MM.1S (cell line): Measurements from ENCODE around the gene DLGAP1.

Experiments used
- DNase-seq: peaks from one replicate; pipeline ENCODE4 v3.0.0-alpha.2; 2015
- H2AFZ ChIP-seq: fragments of 300-600 bp; sonication (generic); 2 replicates; pipeline ENCODE4 v1.6.0; 2016; ENCODE audit warnings: antibody characterized with exemption, low read length
- H3F3A ChIP-seq: fragments of 300-600 bp; sonication (generic); 2 replicates; pipeline ENCODE4 v1.6.1; 2016; ENCODE audit warnings: mild to moderate bottlenecking, antibody characterized with exemption, low read length, moderate library complexity, mixed read lengths; ENCODE audit not compliant: insufficient read depth
- H3K27ac ChIP-seq: fragments of 300-600 bp; sonication (generic); 2 replicates; pipeline ENCODE4 v1.5.1; 2016; ENCODE audit warnings: mild to moderate bottlenecking, low read length
- H3K27me3 ChIP-seq: fragments of 300-600 bp; sonication (generic); replicated peaks from 2 replicates; pipeline ENCODE4 v1.6.0; 2016; ENCODE audit warnings: low read length; ENCODE audit not compliant: insufficient read depth
- H3K36me3 ChIP-seq: fragments of 300-600 bp; sonication (generic); replicated peaks from 2 replicates; pipeline ENCODE4 v1.6.1; 2016; ENCODE audit warnings: mild to moderate bottlenecking, low read length, mixed read lengths; ENCODE audit not compliant: insufficient read depth
- H3K4me1 ChIP-seq: fragments of 300-600 bp; sonication (generic); 2 replicates; pipeline ENCODE4 v1.6.1; 2016; ENCODE audit warnings: low read length, mixed read lengths
- H3K4me2 ChIP-seq: fragments of 300-600 bp; sonication (generic); 2 replicates; pipeline ENCODE4 v1.6.0; 2016; ENCODE audit warnings: low read depth, low read length
- H3K4me3 ChIP-seq: fragments of 300-600 bp; sonication (generic); 2 replicates; pipeline ENCODE4 v1.5.1; 2016; ENCODE audit warnings: low read length, mixed read lengths
- H3K79me2 ChIP-seq: fragments of 300-600 bp; sonication (generic); 2 replicates; pipeline ENCODE4 v1.6.1; 2016; ENCODE audit warnings: mixed run types, low read length, mixed read lengths
- H3K9ac ChIP-seq: fragments of 300-600 bp; sonication (generic); 2 replicates; pipeline ENCODE4 v1.6.1; 2016; ENCODE audit warnings: low read length, mixed read lengths
- H3K9me2 ChIP-seq: fragments of 300-600 bp; sonication (generic); replicated peaks from 2 replicates; pipeline ENCODE4 v1.6.1; 2016; ENCODE audit warnings: mild to moderate bottlenecking, low read length, mixed read lengths; ENCODE audit not compliant: insufficient read depth
- H3K9me3 ChIP-seq: fragments of 300-600 bp; sonication (generic); replicated peaks from 2 replicates; pipeline ENCODE4 v1.6.1; 2016; ENCODE audit warnings: mild to moderate bottlenecking, low read length, mixed read lengths; ENCODE audit not compliant: insufficient read depth
- H4K20me1 ChIP-seq: fragments of 300-600 bp; sonication (generic); 2 replicates; pipeline ENCODE4 v1.6.1; 2016; ENCODE audit warnings: mild to moderate bottlenecking, low read length, moderate library complexity, mixed read lengths; ENCODE audit not compliant: insufficient read depth
- EZH2 ChIP-seq: fragments of 300-600 bp; sonication (generic); optimal IDR thresholded peaks from 2 replicates; pipeline ENCODE3; 2017; ENCODE audit warnings: low read depth, mild to moderate bottlenecking, antibody characterized with exemption, low read length, mixed read lengths
- EZH2phosphoT487 ChIP-seq: fragments of 300-600 bp; sonication (generic); IDR thresholded peaks from 2 replicates; pipeline ENCODE4 v1.6.1; 2018; ENCODE audit warnings: antibody characterized with exemption, low read length
- TF ChIP-seq, protein P1 (sequence below): fragments of 300-600 bp; sonication (generic); IDR thresholded peaks from 2 replicates; pipeline ENCODE4 v1.5.1; 2016; ENCODE audit warnings: antibody characterized with exemption, low read length, mixed read lengths

The DLGAP1 gene

DNA sequence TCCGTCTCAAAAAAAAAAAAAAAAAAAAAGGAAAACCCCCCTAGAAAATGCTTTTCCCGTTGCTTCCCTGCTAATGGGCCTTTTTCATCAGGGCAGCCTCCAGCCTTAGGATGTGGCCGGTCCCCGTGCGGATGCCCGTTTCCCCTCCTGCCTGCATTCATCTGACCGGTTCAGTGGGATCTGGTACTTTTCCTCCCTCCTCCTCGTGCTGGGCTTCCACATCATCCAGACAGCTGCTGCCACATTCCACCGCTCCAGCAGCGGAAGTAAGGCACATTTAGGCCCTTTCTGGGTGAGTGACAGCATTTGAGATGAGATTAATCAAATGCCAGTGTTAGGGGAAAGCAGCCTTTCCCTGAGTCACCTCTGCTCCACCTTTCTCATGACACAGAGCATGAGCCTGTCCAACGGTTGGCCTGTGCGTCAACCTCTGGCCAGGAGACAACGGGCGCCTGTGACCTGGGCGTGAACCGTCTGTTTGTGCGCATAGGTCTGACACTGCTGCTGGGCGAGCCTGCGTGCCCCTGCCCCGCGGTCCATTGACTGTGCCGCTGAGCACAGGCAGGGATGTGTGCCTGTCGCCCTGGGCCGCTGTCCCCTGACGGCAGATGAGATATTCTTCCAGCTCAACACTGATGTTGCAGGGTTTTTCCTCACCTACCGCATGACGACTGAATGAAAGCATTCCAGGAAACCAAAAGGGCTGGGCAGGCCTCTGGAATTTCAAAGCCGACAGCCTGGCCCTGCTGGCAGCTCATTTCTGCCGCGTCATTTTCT lies 831.1 kb downstream of the DLGAP1 start:
- no peak overlapping the region for H3K27ac ChIP-seq
- H3K9me2 ChIP-seq = no peaks in the 10 kb centered on the region
- H4K20me1 ChIP-seq = no peaks in the 10 kb centered on the region
- no peak overlapping the region for H2AFZ ChIP-seq
- 0 out of 2 replicates have a peak, but pooled peaks cover 3% of the 10 kb centered on the region for H3K27me3 ChIP-seq
- H3K4me1 ChIP-seq = no peaks in the 10 kb centered on the region
- no peak for DNase-seq
- no peak overlapping the region for H3K9ac ChIP-seq
- no peaks in the 10 kb centered on the region for H3K79me2 ChIP-seq
- no peaks in the 10 kb centered on the region for H3F3A ChIP-seq
- TF ChIP-seq EZH2phosphoT487 = no peak
- TF ChIP-seq, protein P1, sequence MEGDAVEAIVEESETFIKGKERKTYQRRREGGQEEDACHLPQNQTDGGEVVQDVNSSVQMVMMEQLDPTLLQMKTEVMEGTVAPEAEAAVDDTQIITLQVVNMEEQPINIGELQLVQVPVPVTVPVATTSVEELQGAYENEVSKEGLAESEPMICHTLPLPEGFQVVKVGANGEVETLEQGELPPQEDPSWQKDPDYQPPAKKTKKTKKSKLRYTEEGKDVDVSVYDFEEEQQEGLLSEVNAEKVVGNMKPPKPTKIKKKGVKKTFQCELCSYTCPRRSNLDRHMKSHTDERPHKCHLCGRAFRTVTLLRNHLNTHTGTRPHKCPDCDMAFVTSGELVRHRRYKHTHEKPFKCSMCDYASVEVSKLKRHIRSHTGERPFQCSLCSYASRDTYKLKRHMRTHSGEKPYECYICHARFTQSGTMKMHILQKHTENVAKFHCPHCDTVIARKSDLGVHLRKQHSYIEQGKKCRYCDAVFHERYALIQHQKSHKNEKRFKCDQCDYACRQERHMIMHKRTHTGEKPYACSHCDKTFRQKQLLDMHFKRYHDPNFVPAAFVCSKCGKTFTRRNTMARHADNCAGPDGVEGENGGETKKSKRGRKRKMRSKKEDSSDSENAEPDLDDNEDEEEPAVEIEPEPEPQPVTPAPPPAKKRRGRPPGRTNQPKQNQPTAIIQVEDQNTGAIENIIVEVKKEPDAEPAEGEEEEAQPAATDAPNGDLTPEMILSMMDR = no peak
- no peak overlapping the region for H3K4me2 ChIP-seq
- no peaks in the 10 kb centered on the region for H3K9me3 ChIP-seq
- no peak overlapping the region for H3K4me3 ChIP-seq
- H3K36me3 ChIP-seq = no peaks in the 10 kb centered on the region

DNA sequence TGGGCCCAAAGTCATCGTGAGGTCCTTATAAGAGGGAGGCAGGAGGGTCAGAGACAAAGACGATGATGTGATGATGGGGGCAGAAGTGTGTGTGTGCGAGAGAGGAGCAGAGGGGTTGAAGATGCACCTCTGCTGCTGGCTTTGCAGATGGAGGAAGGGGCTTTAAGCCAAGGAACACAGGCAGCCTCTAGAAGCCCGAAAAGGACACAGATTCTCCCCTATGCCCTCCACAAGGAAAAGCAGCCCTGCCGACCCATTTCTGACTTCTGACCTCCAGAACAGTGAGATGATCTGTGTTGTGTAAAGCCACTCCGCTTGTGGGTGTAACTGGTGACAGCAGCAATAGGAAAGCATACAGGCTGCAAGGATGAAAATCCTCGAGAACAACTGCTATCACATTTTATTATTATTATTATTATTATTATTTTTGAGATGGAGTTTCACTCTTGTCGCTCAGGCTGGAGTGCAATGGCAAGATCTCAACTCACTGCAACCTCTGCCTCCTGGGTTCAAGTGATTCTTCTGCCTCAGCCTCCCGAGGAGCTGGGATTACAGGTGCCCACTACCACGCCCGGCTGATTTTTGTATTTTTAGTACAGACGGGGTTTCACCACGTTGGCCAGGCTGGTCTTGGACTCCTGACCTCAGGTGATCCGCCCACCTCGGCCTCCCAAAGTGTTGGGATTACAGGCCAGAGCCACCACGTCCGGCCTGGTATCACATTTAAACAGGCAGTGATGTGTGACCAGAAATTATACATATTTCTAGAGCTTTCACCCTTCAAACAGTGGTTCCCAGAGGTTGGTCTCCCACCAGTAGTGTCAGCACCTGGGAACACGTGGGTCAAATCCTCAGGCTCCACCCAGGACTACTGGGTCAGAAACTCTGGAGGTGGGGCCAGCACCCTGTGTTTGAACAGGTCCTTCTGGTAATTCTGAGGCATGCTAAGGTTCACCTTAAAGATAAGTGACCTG lies 834.7 kb downstream of the DLGAP1 start:
- H3K27me3 ChIP-seq = 0 out of 2 replicates have a peak, but pooled peaks cover 4% of the 10 kb centered on the region
- no peak overlapping the region for H3K9ac ChIP-seq
- H3K36me3 ChIP-seq = no peaks in the 10 kb centered on the region
- DNase-seq = no peak
- H3F3A ChIP-seq = no peaks in the 10 kb centered on the region
- no peak overlapping the region for H3K4me2 ChIP-seq
- H3K9me2 ChIP-seq = no peaks in the 10 kb centered on the region
- no peaks in the 10 kb centered on the region for H4K20me1 ChIP-seq
- no peaks in the 10 kb centered on the region for H3K9me3 ChIP-seq
- no peaks in the 10 kb centered on the region for H3K4me1 ChIP-seq
- no peak overlapping the region for H3K4me3 ChIP-seq
- H3K27ac ChIP-seq = no peak overlapping the region
- TF ChIP-seq, protein P1 = no peak
- H2AFZ ChIP-seq = no peak overlapping the region
- H3K79me2 ChIP-seq = no peaks in the 10 kb centered on the region

DNA sequence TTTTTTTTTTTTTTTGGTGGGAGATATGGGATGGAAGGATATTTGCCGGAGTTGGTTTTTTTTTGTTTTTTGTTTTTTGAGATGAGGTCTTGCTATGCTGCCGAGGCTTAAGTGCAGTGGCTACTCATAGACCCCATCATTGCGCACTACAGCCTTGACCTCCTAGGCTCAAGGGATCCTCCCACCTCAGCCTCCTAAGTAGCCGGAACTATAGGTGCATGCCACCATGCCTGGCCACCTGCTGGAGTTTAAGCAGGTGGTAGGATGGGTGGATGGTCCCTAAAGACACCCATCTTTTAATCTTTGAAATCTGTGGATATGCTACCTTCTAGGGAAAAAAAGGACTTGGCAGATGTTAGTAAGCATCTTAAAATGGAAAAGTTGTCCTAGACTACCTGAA lies 835.4 kb downstream of the DLGAP1 start:
- no peak for DNase-seq
- Histone ChIP-seq H3K27me3 (0 out of 2 replicates have a peak, but pooled peaks cover 4% of the 10 kb centered on the region), H4K20me1 (no peaks in the 10 kb centered on the region), H2AFZ (no peak overlapping the region), H3K4me3 (no peak overlapping the region), H3K4me2 (no peak overlapping the region), H3K4me1 (no peaks in the 10 kb centered on the region), H3K9me3 (no peaks in the 10 kb centered on the region), H3K9me2 (no peaks in the 10 kb centered on the region), H3K27ac (no peak overlapping the region), H3K36me3 (no peaks in the 10 kb centered on the region), H3K79me2 (no peaks in the 10 kb centered on the region), H3F3A (no peaks in the 10 kb centered on the region), H3K9ac (no peak overlapping the region)
- TF ChIP-seq, protein P1 = no peak
- no peak for TF ChIP-seq EZH2
